ENCODE data around the gene LBR. TPM values are rescaled to one million over a fixed set of nuclear protein-coding genes. Genes with fewer than 3 reads are reported as not detected.

The LBR gene
- total RNA-seq, 1 donor from 2014 or later, result 56.4 TPM

DNA sequence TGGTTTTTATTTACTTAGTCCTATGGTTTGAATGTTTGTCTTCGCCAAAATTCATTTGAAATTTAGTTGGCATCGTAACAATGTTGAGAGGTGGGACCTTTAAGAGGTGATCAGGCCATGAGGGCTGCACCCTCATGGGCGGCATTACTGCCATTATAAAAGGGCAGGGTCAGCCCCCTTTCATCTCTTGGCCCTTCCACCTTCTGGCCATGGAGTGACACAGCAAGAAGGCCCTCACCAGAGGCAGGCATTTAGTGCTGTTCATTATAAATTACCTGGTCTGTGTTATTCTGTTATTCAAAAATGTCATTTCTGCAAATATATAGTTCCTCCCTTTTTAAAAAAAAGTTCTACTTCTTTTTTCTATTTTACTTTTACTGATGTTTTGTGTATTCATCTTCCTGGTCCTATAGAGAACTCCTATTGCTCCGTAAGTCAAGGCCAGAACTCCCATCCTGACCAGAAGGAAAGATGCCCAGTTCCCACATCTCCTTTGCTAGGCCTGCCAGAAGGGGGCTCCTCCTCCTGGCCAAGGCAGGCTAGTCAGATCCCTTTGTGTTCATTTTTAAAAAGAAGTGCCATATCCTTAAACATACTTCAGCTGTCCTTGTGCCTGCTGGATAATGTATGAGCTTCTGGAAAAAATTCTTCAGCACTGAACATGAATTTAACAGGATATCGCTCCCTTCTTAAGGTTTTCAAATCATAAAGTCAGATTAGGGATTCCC, 10.0 kb upstream of the LBR start:
- no peak for DNase-seq
- Histone ChIP-seq H3K4me1 (peaks cover 19% of the 10 kb centered on the region), H3K27ac (no peak overlapping the region), H3K36me3 (no peaks in the 10 kb centered on the region), H3K4me3 (no peak overlapping the region), H3K9me3 (no peaks in the 10 kb centered on the region), H3K27me3 (ENCODE audit: low read depth) (no peaks in the 10 kb centered on the region)
- ATAC-seq, result no peak
- intact Hi-C loops (cut with DNase I), result no loop called here
- TF ChIP-seq, protein P1, sequence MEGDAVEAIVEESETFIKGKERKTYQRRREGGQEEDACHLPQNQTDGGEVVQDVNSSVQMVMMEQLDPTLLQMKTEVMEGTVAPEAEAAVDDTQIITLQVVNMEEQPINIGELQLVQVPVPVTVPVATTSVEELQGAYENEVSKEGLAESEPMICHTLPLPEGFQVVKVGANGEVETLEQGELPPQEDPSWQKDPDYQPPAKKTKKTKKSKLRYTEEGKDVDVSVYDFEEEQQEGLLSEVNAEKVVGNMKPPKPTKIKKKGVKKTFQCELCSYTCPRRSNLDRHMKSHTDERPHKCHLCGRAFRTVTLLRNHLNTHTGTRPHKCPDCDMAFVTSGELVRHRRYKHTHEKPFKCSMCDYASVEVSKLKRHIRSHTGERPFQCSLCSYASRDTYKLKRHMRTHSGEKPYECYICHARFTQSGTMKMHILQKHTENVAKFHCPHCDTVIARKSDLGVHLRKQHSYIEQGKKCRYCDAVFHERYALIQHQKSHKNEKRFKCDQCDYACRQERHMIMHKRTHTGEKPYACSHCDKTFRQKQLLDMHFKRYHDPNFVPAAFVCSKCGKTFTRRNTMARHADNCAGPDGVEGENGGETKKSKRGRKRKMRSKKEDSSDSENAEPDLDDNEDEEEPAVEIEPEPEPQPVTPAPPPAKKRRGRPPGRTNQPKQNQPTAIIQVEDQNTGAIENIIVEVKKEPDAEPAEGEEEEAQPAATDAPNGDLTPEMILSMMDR (IDR thresholded peaks at IDR 0.05), result peak; percentile 45

DNA sequence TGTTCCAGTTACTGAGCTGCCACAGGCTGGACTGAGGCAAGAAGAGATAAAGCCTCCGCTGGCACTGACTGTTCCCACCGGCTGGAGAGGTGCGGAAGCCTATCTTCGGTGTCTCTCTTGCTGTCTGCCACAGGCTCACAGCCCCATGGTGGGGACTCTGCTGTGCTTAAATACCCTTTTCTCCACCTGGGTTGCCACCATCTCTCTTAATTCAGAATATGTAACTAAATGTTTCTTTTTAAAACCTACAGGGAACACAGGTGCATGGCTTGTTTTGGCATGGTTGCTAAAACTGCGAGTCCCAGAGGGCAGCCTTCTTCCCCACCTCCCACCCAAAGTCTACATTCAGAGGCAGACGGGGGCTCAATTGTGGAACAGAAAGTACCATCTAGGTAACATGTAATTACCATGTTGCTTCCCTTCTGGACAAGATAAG, 8.1 kb upstream of the LBR start:
- H3K4me1 ChIP-seq, result peaks cover 4% of the 10 kb centered on the region
- no peak for ATAC-seq
- intact Hi-C loops (cut with DNase I), result no loop called here
- H3K4me3 ChIP-seq, result no peak overlapping the region
- DNase-seq, result no peak
- TF ChIP-seq, protein P1 (IDR thresholded peaks at IDR 0.05), result no peak
- H3K36me3 ChIP-seq, result no peaks in the 10 kb centered on the region
- H3K27me3 ChIP-seq (ENCODE audit: low read depth), result no peaks in the 10 kb centered on the region
- H3K27ac ChIP-seq, result no peak overlapping the region
- no peaks in the 10 kb centered on the region for H3K9me3 ChIP-seq

DNA sequence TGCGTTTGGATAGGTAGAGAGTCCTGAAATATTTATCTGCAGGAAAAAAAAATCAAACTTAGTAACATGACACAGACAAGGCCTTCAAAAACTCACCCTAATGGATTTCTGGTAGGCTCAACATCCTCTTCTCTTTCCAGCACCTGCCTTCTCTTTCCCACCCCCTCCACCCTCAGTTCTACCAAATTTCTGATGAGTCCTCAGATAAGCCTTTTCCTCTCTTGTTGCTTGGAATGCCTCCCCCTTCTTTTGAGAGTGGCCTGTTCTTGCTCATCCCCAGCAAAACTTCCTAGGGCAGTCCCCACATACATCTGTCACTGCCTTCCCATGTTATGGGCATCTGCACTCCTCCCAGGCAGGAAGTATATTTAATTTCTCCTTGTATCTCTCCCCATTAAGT, 7.6 kb upstream of the LBR start:
- DNase-seq (no peak), ATAC-seq (no peak)
- no peaks in the 10 kb centered on the region for H3K27me3 ChIP-seq (ENCODE audit: low read depth)
- no peak overlapping the region for H3K27ac ChIP-seq
- no peaks in the 10 kb centered on the region for H3K4me1 ChIP-seq
- TF ChIP-seq, protein P1 (IDR thresholded peaks at IDR 0.05), result no peak
- intact Hi-C loops (cut with DNase I), result no loop called here
- no peaks in the 10 kb centered on the region for H3K36me3 ChIP-seq
- H3K9me3 ChIP-seq, result no peaks in the 10 kb centered on the region
- no peak overlapping the region for H3K4me3 ChIP-seq

DNA sequence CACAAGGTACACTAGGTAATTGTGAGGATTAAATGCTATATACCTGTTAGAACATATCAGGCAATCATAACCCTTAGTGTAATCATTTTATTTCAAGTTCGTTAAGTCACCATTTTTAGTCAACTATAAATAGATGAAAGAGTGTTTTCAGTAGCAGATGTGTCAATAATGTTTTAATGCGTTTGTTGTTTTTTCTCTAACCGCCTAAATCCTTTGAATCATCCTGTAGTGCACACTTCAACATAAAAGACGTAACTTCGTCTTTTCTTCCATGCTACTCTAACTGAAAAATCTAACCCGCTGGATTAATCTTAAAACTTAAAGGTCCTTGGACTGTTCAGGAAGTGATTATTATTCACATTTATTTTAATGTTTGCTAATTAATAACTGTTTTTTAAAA, 7.2 kb upstream of the LBR start:
- ATAC-seq, result no peak
- TF ChIP-seq, protein P1 (IDR thresholded peaks at IDR 0.05), result no peak
- no peak for DNase-seq
- H3K4me1 ChIP-seq, result no peaks in the 10 kb centered on the region
- H3K27me3 ChIP-seq (ENCODE audit: low read depth), result no peaks in the 10 kb centered on the region
- intact Hi-C loops (cut with DNase I), result no loop called here
- no peak overlapping the region for H3K27ac ChIP-seq
- H3K36me3 ChIP-seq, result no peaks in the 10 kb centered on the region
- H3K4me3 ChIP-seq, result no peak overlapping the region
- no peaks in the 10 kb centered on the region for H3K9me3 ChIP-seq

DNA sequence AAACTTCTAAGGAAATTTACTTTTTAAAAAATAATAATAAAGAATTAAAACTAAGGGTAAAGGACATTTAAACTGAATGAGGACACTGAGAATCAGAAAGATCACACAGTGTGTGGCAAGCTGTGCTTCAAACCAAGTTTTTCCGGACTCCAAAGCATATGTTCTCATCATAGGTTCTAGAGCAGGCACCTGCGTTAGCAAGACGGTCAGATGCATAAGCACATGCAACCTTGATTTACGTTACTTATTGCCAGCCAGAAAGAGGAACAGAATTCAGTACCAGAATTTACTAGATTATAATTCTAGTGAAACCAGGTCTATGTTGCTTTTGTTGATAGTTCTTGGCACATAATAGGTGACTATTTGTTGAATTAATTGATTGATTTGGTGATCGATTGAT, 6.2 kb upstream of the LBR start:
- Histone ChIP-seq H3K36me3 (no peaks in the 10 kb centered on the region), H3K4me3 (no peak overlapping the region), H3K27ac (no peak overlapping the region), H3K27me3 (ENCODE audit: low read depth) (no peaks in the 10 kb centered on the region), H3K4me1 (peaks cover 2% of the 10 kb centered on the region), H3K9me3 (no peaks in the 10 kb centered on the region)
- intact Hi-C loops (cut with DNase I), result no loop called here
- ATAC-seq (no peak), DNase-seq (no peak)
- TF ChIP-seq, protein P1 (IDR thresholded peaks at IDR 0.05), result no peak

Measured in lower lobe of right lung (tissue), 2 donors.